Astrocyte of the hippocampus (primary cell): ENCODE results near the gene UFM1.
"Not testable (repeated sequence)": the region's sequence is repeated elsewhere in the genome, so short reads cannot be mapped to it uniquely, and the experiment has no call there.

Experiments
- DNase-seq: peaks from one replicate; pipeline ENCODE4 v3.0.0; 2011; ENCODE audit warnings: low read depth, low spot score

UFM1 gene

DNA sequence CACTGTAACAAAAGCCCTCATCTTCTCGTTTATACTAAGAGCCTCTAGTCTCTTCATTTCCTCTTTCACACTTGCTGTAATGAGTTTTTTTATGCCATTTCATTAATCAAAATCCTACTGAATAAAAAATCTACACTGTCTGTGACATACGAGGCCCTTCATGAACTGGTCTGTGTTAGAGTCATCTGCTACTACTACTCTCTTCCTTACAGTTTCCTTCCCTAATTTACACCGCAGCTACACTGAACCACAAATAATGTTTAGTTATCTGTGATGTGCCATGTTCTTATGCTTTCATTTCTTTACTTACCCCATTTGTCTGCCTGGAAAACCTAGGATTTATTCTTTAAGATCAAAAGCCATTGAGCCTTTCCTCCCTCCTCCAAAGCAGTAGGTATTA is 16.0 kb downstream of the UFM1 start:
- DNase-seq, result no peak

DNA sequence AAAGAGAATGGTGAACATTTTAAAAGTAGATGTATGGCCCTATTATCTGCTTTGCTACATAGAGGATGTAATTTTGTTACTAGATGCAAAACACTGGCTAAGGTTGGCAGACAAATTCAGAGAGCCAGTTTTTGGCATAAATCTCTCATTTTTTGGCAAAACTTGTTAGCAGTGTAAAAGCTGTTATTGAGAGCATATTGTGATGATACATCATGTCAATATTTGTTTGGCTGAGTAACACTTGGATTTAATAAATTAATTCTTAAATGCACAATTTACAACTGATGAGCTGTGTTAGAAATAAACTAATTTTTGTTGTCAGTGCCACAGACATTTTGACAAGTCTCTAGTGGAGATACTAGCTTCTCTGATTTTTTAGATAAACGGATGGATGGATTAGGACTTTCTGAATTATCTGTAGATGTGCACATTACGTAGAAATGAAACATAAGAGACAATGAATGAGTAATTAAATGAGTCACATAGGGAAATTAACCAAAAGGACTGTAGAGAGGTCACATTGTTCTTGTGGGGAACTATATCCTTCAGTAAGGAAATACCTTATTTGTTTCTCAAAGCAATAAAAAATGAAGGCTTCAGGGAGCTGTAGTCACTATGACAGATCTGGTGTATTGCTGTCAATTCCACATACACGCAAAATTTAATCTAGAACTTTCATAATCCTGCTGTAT is 17.4 kb downstream of the UFM1 start:
- no peak for DNase-seq

DNA sequence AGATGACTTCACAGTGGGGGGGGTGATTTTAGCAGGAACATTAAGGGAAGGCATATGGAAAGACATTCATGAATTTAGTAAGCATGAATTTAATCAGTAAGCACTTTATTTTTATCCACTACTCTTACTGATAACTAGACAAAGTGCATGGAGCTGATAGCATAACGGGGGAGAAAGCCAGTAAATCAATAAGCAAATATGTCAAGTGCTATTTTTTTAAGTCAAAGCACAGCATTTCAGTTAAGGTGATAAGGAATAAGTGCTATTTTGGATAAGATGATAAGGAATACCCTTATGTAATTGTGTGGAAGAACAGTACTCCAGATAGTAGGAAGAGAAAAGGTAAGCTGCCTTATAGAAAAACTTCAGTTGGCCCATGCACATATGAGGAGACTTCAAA is 19.4 kb downstream of the UFM1 start:
- no peak for DNase-seq

DNA sequence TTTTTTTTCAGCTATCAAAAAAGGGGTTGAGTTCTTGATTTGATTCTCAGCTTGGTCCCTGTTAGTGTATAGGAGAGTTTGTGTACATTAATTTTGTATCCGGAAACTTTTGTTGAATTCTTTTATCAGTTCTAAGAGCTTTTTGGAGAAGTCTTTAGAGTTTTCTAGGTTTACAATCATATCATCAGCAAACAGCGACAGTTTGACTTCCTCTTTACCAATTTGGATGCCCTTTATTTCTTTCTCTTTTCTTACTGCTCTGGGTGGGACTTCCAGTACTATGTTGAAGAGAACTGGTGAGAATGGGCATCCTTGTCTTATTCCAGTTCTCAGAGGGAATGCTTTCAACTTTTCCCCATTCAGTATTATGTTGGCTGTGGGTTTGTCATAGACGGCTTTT is 20.4 kb downstream of the UFM1 start:
- not testable (repeated sequence) for DNase-seq

DNA sequence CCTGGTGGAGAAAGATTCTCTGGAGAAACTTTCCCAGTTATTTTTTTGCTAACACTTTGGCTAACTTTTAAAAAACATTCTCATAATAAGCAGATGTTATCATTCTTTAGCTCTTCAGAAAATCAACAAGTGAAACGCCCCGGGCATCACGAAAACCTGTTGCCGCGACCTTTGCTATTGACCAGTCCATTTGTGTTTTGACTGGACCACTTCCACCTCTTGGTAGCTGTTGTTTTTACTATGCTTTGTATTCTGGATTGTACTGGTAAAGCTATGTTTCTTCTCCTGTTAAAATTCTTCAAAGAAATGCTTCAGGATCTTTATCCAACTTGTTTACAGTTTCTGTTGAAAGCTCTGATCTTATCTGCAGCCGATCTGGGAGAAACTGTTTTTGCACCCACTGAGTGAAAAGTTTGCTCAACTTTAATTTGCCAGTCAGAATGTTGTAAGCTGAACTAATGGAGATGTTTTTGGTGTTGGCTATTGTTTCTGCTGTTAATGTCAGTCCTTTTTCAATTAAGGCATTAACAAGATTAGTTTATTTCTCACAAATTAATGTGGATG is 23.3 kb downstream of the UFM1 start:
- DNase-seq, result no peak

DNA sequence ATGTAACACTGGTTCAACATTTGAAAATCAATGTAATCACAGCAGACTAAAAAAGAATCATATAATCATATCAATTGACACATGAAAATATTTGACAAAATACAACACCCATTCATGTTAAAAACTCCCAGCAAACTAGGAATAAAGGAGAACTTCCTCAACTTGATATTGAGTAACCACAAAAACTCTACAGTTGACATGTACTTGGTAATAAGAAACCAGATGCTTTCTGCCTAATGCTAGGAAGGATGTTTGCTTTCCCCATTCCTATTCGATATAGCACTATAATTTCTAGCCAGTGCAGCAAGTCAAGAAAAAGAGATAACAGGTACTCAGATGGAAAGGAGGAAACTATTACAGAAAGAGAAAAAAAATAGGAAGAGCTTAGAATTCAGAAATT is 26.9 kb downstream of the UFM1 start:
- DNase-seq, result no peak

DNA sequence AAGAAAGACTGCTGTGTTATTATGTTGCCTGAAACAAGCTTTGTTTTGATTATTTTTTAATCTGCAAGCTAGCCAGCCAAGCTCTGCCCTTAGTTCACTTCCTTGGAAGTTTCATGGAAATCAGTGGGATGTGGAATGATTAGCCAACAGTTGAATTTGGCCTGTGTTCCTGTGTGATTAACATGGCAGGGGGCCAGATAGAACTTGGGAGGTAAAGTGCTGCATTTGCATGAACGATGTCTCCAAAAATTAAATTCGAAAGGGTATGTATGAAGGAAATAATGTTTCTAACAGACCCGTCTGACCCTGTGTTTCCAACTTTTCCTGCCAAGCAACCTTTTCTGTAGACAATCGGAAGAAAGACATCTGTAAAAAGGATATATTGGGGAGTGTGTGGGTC is 32.2 kb downstream of the UFM1 start:
- DNase-seq, result no peak

DNA sequence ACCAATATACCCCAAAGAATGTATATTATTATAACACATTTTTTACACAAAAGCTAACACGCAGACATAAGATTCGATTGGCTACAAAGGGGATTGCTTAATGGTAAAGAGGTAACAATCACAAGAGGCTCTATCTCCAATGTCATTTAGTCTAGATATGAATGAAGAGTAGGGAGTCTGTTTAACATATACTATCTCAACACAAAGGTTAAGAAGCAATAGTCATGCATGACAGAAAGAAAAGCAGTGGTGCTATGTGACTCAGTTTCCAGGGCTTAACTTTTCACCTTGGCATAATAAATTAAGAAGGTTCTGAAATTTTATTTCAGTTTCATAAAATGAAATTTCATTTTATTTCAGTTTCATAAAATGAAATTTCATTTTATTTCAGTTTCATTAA is 33.3 kb downstream of the UFM1 start:
- DNase-seq, result no peak

DNA sequence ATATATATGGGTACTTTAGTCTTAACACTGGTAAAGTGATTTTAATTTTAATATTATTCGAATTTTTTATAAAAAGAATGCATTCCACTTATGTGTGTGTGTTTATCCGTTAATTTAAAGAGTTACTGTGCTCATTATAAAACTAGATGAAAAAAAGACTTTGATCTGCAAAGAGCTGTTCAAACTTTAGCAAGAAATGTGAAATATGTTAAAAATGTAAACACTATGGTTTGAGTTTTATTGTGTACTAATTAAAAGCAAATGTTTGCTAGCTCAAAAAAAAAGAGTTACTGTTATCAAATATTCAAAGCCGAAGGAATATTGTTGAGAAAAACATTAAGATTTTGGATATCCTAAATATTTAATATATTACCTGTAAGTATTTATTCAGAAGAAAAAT is 34.5 kb downstream of the UFM1 start:
- no peak for DNase-seq

DNA sequence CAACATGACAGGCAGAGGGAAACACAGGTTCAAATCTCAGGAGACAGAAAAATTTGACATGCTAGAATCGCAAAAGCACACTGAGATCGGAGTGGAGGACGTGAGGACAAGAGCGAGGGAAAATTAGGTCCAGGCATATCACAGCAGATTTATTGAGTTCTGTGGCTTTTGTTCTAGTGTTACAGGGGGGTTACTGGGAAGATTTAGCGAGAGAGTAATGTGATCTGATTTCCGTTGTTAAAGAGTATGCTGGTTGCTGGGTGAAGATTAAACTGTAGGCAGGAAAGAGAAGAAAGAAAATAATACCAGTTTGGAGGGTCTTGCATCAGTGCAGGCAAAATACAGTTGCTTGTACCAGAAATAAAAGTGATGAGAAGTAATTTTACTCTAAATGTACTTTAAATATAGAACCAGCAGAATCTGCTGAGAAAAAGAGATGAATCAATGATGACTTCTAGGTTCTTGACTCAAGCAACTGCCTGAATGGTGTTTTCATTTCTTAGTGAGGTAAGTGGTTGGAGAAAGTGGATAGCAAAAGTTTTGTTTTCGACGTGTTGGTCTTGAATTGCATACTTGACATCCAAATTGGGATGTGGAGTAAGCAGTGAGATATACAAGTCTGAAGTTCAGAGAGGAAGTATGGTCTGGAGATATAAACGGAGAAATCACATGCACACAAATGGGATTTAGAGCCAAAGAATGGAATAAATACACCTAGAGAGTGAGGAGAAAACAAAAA is 35.7 kb downstream of the UFM1 start:
- no peak for DNase-seq

DNA sequence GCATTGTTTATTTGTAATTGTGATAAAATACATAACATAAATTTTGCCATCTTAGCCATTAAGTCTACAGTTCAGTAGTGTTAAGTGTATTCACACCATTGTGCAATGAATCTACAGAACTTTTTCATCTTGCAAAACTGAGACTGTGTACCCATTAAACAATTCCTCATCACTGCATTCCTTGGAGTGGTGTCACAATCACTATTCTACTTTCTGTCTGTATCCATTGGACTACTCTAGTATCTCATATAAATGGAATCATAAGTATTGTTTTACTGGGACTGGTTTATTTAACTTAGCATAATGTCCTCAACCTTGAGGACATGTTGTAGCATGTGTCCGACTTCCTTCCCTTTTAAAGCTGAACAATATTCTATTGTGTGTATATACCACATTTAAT is 36.8 kb downstream of the UFM1 start:
- no peak for DNase-seq

DNA sequence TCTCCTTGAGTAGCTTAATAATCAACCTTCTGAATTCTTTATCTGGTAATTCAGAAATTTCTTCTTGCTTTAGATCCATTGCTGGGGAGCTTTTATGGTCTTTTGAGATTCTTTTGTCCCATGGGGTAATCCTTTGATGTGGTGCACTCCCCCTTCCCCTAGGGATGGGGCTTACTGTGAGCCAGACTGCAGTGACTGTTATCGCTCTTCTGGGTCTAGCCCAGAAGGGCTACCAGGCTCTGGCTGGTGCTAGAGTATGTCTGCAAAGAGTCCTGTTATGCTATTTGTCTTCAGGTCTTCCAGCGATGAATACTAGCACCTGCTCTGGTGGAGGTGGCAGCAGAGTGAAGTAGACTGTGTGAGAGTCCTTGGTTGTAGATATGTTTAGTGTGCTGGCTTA is 41.7 kb downstream of the UFM1 start:
- no peak for DNase-seq

DNA sequence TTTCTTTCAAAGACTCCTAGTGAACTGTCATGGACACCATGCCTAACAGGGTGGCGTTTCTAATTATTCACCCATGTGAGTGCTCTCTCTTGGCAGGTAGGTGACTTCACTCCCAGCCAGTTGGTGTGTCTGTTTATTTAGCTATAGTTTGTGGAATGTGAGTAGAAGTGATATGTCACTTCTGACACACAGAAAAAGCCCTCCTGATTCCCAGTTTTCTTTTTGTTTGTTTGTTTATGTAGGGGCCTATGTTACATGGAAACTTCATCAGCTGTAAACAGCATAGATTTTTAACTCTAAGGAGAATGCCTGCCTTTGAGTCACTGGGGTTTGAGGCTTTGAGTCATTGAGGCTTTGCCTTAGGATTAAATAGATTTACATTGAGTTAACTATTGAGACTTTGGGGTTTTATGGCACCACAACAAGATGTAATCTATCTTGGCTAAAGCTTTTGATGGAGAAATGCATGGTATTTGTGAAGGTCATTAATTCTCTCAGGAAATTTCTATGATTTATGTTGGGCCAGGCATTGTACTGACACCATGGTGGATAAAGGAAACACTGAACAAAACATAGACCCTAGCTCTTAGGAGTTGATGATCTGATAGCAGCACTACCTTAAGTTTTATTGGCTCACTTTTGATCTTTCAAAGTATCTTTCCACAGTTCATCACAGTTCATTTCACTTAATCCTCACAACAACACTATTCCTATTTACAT is 45.3 kb downstream of the UFM1 start:
- DNase-seq, result peak; percentile 60

DNA sequence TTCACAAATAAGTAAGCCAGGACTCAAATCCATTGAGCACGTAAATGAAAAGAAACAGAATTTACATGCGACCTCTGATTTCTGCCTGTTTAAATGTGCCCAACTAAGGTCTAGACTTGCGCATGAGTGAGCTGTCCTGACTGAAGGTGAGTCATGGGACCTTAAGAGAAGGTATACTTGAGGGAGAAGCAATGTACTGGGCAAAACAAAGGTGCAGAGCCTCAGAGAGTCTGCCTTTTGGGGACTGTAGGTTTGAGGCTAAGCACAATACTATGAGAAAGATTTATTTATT is 45.8 kb downstream of the UFM1 start:
- peak; percentile 29 for DNase-seq

DNA sequence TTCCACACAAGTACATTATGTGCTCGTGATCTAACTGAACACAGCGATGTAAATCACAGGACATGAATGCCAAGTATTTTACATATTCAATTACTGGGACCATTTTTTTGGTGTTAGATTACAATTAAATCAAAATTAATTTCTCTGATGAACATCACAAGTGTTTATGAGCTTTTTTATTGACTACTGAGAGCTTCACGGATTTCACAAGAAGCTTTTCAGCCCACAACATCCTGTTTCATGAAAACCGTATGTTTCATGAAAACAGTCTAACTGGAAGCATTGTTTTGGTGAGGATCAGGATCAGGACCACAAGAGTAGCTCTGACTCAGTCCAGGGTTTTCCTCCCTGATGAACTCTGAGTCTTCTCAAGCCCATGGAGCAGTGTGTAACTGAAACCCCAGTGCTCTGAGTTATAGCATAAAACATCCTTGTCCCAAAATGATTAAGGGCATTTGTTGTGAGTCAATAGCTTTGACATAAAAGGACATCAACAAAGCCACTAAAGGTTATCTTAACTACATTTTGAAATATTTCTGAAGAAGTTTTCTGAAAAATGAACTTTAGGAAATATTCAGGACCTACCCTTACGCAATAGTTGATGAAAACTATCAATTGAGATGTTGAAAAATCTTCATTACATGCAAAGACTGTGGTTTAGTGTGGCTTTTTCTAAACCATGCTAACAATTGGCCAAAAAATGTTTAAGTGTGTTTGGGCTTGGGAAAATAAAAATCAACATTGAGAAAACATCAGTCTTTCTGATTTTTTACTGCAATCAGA is 49.3 kb downstream of the UFM1 start:
- peak; percentile 32 for DNase-seq

DNA sequence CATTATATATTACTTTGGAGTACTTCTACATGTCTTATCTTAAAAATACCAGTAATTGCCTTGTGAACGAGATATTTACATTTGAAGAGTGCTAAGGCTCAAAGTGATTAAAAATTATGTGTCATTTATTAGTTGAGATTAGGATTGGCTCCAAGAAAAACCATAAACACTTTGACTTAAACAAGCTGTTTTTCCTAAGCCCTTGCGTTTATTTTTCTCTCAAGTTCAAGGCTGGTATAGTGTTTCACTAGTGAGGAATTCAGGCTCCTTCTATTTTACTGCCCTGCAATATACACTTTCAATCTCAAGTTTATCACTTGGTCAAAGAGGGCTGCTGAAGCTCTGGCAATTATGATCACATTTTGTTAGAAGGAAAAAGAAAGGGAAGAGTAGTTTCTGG is 49.9 kb downstream of the UFM1 start:
- DNase-seq, result no peak

DNA sequence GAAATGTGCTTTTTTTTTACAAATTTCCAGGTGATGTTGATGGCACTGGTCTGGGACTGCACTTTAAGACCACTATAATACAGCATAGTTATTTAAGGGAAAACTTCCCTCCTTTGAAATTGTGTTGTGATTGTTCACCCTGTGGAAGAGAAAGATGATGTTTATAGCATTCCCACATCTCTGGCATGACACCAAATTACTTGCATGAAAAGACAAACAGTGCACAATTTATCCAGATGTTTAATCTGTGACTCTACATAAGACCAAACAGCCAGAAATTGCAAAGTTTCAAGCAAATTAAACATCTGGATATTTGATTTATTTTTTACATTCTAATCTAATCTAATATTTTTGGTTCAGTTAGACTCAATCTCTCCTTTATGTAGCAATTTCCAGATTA is 51.6 kb downstream of the UFM1 start:
- no peak for DNase-seq

DNA sequence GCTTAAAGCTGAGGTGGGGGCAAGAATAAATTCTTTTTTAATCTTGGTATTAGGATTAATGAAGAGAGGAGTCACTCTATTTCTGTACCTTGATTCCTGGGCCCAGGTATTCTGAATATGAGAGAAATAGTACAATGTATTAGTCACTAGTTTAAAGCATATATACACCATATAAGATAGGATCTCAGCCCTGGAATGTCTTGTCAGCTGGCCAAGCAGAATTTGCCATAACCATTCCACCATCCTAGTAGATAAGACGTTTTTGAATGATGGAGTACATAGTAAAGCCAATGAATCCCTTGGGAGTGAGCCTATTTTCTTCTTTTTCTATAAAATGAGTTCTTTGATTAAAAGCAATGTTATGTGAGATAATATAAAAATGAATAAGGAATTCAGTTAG is 55.6 kb downstream of the UFM1 start:
- no peak for DNase-seq

DNA sequence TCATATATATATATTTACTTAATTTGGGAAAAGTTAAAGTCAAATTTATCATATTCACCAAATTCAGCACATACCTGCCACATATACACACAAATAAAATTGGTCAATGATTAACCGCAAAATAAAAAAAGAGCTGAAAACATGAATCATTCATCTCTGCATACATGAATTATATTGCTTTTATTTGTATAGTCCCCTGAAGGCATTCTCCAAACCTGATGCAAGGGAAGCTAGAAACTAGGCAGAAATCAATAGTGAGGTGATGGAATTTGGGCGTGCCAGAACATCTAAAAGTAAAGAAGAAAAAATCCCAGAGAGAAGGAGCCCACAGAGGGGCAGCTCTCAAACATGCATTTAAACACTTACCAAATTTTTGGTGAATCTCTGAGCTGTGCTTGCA is 60.1 kb downstream of the UFM1 start:
- DNase-seq, result no peak

DNA sequence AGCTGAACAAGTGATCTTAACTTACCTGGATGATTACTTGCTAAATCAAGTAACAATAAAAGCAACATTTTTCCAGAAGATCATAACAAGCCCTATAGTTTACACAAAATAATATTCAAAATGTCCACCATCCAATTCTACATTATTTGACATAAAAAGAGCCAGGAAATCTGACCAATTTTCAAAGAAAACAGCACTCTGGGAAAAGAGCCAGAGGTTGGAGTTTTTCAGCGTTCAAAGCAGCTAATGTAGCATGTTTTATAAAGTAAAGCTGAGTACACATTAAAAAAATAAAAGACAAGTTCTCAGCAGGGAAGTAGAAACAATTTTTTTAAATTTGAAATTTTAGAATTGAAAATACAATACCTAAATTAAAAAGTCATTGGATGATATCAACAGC is 62.6 kb downstream of the UFM1 start:
- peak; percentile 31 for DNase-seq
